ENCODE data around the gene KCNJ16.

- no peak for TF ChIP-seq POLR2A (IDR thresholded peaks at IDR 0.05)
- no peak for TF ChIP-seq CTCF (IDR thresholded peaks at IDR 0.05)
Measured at GRCh38 chr17:70074956-70075355, at the start of gene KCNJ16.
